Endothelial cell of umbilical vein (primary cell): Measurements from ENCODE around the gene CEP104. TPM values are rescaled to one million over a fixed set of nuclear protein-coding genes. Genes with fewer than 3 reads are reported as not detected.
A peak's percentile ranks its signal among the peaks of the same experiment; 100 is the strongest.

ENCODE experiments used
- BruUV-seq: library from RNA; stranded (reverse); fragments of 400-500 nt; replicated peaks from 2 replicates; lab custom pipeline; 2021; lab: Mats Ljungman, UMichigan
- CTCF ChIA-PET: fragments of 300-600, 350-600 bp; sonication (Branson Sonifier 250); formaldehyde crosslinking; loops from one replicate; lab custom pipeline; 2021; ENCODE audit warnings: antibody characterized with exemption, inconsistent platforms; lab: Charles Lee
- POLR2A ChIA-PET: fragments of 300-600, 350-600 bp; sonication (Branson Sonifier 250); formaldehyde crosslinking; loops from one replicate; lab custom pipeline; 2021; ENCODE audit warnings: antibody characterized with exemption, inconsistent platforms; lab: Charles Lee
- DNase-seq: peaks from one replicate; pipeline ENCODE4 v3.0.0-alpha.2; 2011; ENCODE audit warnings: low read depth, low spot score
- FAIRE-seq: peaks from 2 replicates; lab custom pipeline; 2011; peaks lifted over from hg19 to GRCh38; lab: Jason Lieb, UNC
- H2AFZ ChIP-seq: 2 replicates; pipeline ENCODE4 v1.6.0; 2012; ENCODE audit warnings: low read depth, low read length, control low read depth, inconsistent platforms
- H3K27ac ChIP-seq: 2 replicates; pipeline ENCODE4 v1.5.1; 2011; ENCODE audit warnings: low read depth, mild to moderate bottlenecking, control low read depth, low read length, moderate library complexity; ENCODE audit not compliant: insufficient read depth
- H3K27me3 ChIP-seq, 2 experiments: 2 replicates each; pipeline versions ENCODE4 v1.6.0 to v1.6.1; 2011; ENCODE audit warnings: low read length in 2 of 2, mixed read lengths in 1 of 2; ENCODE audit not compliant: control insufficient read depth in 2 of 2, insufficient read depth in 2 of 2
- H3K36me3 ChIP-seq, 2 experiments: 2 replicates in 1 of 2; 3 replicates in 1 of 2; pipeline ENCODE4 v1.5.1; 2011; ENCODE audit warnings: low read length in 2 of 2, mild to moderate bottlenecking in 1 of 2, moderate library complexity in 1 of 2; ENCODE audit not compliant: control insufficient read depth in 2 of 2, insufficient read depth in 2 of 2; ENCODE audit errors: extremely low read depth in 1 of 2
- H3K4me1 ChIP-seq: 3 replicates; pipeline ENCODE4 v1.5.1; 2011; ENCODE audit warnings: mild to moderate bottlenecking, low read length; ENCODE audit not compliant: control insufficient read depth, insufficient read depth; ENCODE audit errors: extremely low read depth
- H3K4me2 ChIP-seq: 2 replicates; pipeline ENCODE4 v1.6.1; 2011; ENCODE audit warnings: low read length, control low read depth, mixed read lengths; ENCODE audit not compliant: insufficient read depth
- H3K4me3 ChIP-seq, 3 experiments: fragments of 200-600 bp in 1 of 3; sonication (generic), shearing (Covaris generic) in 1 of 3; replicated peaks in 1 of 3; 2 replicates each; pipeline ENCODE4 v1.5.1; 2011 to 2016; ENCODE audit warnings: control low read depth in 3 of 3, low read length in 3 of 3, mild to moderate bottlenecking in 2 of 3, inconsistent platforms in 1 of 3, low read depth in 1 of 3, moderate library complexity in 1 of 3; ENCODE audit not compliant: insufficient read depth in 1 of 3
- H3K79me2 ChIP-seq: 2 replicates; pipeline ENCODE4 v1.6.0; 2012; ENCODE audit warnings: low read length, inconsistent platforms; ENCODE audit not compliant: control insufficient read depth, insufficient read depth
- H3K9ac ChIP-seq: replicated peaks from 2 replicates; pipeline ENCODE3; 2011; ENCODE audit warnings: low read length, control low read depth; ENCODE audit not compliant: insufficient read depth; ENCODE audit errors: extremely low read depth
- H3K9me1 ChIP-seq: replicated peaks from 3 replicates; pipeline ENCODE4 v1.6.0; 2011; ENCODE audit warnings: mild to moderate bottlenecking, low read length; ENCODE audit not compliant: control insufficient read depth, insufficient read depth; ENCODE audit errors: extremely low read depth
- H3K9me3 ChIP-seq: replicated peaks from 2 replicates; pipeline ENCODE4 v1.5.1; 2012; ENCODE audit warnings: low read length, inconsistent platforms; ENCODE audit not compliant: control insufficient read depth, insufficient read depth
- H4K20me1 ChIP-seq: replicated peaks from 2 replicates; pipeline ENCODE3; 2011; ENCODE audit warnings: mild to moderate bottlenecking, low read length; ENCODE audit not compliant: control insufficient read depth, insufficient read depth; ENCODE audit errors: extremely low read depth
- EZH2 ChIP-seq: IDR thresholded peaks from 2 replicates; pipeline ENCODE4 v1.6.1; 2012; ENCODE audit warnings: borderline replicate concordance, low read depth, mild to moderate bottlenecking, moderate library complexity, low read length, inconsistent platforms; ENCODE audit not compliant: severe bottlenecking
- FOS ChIP-seq: IDR thresholded peaks from 2 replicates; pipeline ENCODE4 v1.6.1; 2011; ENCODE audit warnings: mild to moderate bottlenecking, low read length, moderate library complexity, borderline replicate concordance; ENCODE audit not compliant: insufficient read depth
- GATA2 ChIP-seq: IDR thresholded peaks from 2 replicates; pipeline ENCODE4 v1.7.0; 2011; ENCODE audit warnings: low read depth, mild to moderate bottlenecking, moderate library complexity, mixed read lengths, low read length; ENCODE audit not compliant: insufficient read length, insufficient read depth
- JUN ChIP-seq: IDR thresholded peaks from 2 replicates; pipeline ENCODE4 v1.6.1; 2011; ENCODE audit warnings: borderline replicate concordance, low read depth; ENCODE audit not compliant: insufficient read length, insufficient read depth
- MYC ChIP-seq: IDR thresholded peaks from one replicate; pipeline ENCODE4 v1.6.1; 2011; ENCODE audit warnings: mild to moderate bottlenecking, low read depth, low read length
- POLR2A ChIP-seq: IDR thresholded peaks from 2 replicates; pipeline ENCODE4 v1.6.1; 2012; ENCODE audit warnings: low read depth, mild to moderate bottlenecking, control low read depth, low read length
- POLR2AphosphoS5 ChIP-seq: IDR thresholded peaks from 2 replicates; pipeline ENCODE4 v1.6.1; 2012; ENCODE audit warnings: low read depth, mild to moderate bottlenecking, control low read depth, low read length, moderate library complexity; ENCODE audit not compliant: insufficient read depth
- dilution Hi-C: fragments of 300-500 bp; cut with MboI; formaldehyde crosslinking; loops from one replicate; pipeline ENCODE4 v1.15.0; 2019; ENCODE audit warnings: low sequenced_read_pairs; ENCODE audit not compliant: extremely low pct_ligation_motif_present
- intact Hi-C: fragments of 100-400 bp; cut with micrococcal nuclease; formaldehyde crosslinking; loops from one replicate; pipeline ENCODE4 v1.10.0; 2022
- polyA plus RNA-seq, 4 experiments: library from polyadenylated mRNA; depleted of rRNA in 3 of 4; stranded (reverse) in 3 of 4; unstranded in 1 of 4; fragments of >200 nt; gene quantifications; 2 replicates each; pipeline versions ENCODE4 v1.2.1 to v1.2.3, GENCODE V29; 2011 to 2012; ENCODE audit warnings: missing spikeins in 1 of 4
- total RNA-seq: library from RNA; stranded (reverse); gene quantifications from 2 replicates; pipeline ENCODE4 v1.2.3, GENCODE V29; 2021
- TF ChIP-seq, protein P1 (sequence below), 2 donors: IDR thresholded peaks; 1 replicate in 1 of 2; 2 replicates in 1 of 2; pipeline ENCODE4 v1.5.1; 2011; ENCODE audit warnings: low read length in 2 of 2, mild to moderate bottlenecking in 2 of 2, moderate library complexity in 2 of 2, control low read depth in 1 of 2, inconsistent platforms in 1 of 2, low read depth in 1 of 2; ENCODE audit not compliant: insufficient read depth in 1 of 2; ENCODE audit errors: extremely low read depth in 1 of 2
- TF ChIP-seq, protein P2 (sequence below): IDR thresholded peaks from 2 replicates; pipeline ENCODE4 v1.6.1; 2011; ENCODE audit not compliant: insufficient read depth, insufficient read length

Gene CEP104
- total and polyA plus RNA-seq, 2 donors (not counting 3 experiments of a cell fraction or from before 2014, with no cell fraction given), result 12.4 to 43.0 TPM

DNA sequence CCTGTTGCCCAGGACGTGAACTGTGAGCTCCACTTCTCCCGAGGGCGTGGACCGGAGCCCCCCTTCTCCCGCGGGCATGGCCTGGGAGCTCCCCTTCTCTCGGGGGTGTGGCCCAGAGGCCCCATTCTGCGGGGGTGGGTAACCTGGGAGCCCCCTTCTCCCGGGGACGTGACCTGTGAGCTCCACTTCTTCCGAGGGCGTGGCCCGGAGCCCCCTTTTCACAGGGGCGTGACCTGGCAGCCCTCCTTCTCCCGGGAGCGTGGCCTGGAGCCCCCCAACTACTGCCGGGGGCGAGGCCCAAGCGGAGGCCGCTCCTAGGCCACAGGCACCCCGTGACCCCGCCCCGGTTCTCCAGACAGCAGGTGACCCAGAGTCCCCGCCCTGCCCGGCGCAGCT, 42.7 kb upstream of the CEP104 start:
- peak overlapping the region; percentile 88 for H3K9ac ChIP-seq
- peak overlapping the region; percentile 62 to 78 (median 77) for H3K4me3 ChIP-seq
- H3K36me3 ChIP-seq, result peaks cover 0 to 2% of the 10 kb centered on the region in 2 experiments
- POLR2A ChIA-PET, result no interaction called here
- DNase-seq (peak; percentile 12), FAIRE-seq (no peak)
- no peak for TF ChIP-seq FOS
- TF ChIP-seq, protein P1, sequence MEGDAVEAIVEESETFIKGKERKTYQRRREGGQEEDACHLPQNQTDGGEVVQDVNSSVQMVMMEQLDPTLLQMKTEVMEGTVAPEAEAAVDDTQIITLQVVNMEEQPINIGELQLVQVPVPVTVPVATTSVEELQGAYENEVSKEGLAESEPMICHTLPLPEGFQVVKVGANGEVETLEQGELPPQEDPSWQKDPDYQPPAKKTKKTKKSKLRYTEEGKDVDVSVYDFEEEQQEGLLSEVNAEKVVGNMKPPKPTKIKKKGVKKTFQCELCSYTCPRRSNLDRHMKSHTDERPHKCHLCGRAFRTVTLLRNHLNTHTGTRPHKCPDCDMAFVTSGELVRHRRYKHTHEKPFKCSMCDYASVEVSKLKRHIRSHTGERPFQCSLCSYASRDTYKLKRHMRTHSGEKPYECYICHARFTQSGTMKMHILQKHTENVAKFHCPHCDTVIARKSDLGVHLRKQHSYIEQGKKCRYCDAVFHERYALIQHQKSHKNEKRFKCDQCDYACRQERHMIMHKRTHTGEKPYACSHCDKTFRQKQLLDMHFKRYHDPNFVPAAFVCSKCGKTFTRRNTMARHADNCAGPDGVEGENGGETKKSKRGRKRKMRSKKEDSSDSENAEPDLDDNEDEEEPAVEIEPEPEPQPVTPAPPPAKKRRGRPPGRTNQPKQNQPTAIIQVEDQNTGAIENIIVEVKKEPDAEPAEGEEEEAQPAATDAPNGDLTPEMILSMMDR (IDR thresholded peaks at IDR 0.05; ENCODE audit: extremely low read depth in 1 of 2, insufficient read depth in 1 of 2, low read depth in 1 of 2, low read length in 2 of 2), result peak in 1 of 2 donors; percentile 10
- H3K9me3 ChIP-seq, result no peaks in the 10 kb centered on the region
- peaks cover 52% of the 10 kb centered on the region for H3K79me2 ChIP-seq
- CTCF ChIA-PET, result interaction anchor here (0.6 to 1.5 kb wide), 4 partner anchors 14 to 104 kb away, joined by 3 to 9 read pairs (median 3); partner anchors contain the start of genes CEP104, DFFB and LRRC47
- H3K27me3 ChIP-seq, result no peaks in the 10 kb centered on the region
- intact Hi-C loops (loop anchor here (1.0 to 5.0 kb wide), 6 partner anchors 42 to 1373 kb away; partner anchors contain the start of genes CEP104, DFFB, LRRC47 and PANK4), dilution Hi-C loops (no loop called here)
- peak overlapping the region; percentile 85 for H3K27ac ChIP-seq
- no peaks in the 10 kb centered on the region for H3K9me1 ChIP-seq
- H3K4me1 ChIP-seq, result peaks cover 12% of the 10 kb centered on the region
- peak overlapping the region; percentile 86 for H2AFZ ChIP-seq
- H3K4me2 ChIP-seq, result peak overlapping the region; percentile 82
- no peaks in the 10 kb centered on the region for H4K20me1 ChIP-seq
- no TSS peak for BruUV-seq

DNA sequence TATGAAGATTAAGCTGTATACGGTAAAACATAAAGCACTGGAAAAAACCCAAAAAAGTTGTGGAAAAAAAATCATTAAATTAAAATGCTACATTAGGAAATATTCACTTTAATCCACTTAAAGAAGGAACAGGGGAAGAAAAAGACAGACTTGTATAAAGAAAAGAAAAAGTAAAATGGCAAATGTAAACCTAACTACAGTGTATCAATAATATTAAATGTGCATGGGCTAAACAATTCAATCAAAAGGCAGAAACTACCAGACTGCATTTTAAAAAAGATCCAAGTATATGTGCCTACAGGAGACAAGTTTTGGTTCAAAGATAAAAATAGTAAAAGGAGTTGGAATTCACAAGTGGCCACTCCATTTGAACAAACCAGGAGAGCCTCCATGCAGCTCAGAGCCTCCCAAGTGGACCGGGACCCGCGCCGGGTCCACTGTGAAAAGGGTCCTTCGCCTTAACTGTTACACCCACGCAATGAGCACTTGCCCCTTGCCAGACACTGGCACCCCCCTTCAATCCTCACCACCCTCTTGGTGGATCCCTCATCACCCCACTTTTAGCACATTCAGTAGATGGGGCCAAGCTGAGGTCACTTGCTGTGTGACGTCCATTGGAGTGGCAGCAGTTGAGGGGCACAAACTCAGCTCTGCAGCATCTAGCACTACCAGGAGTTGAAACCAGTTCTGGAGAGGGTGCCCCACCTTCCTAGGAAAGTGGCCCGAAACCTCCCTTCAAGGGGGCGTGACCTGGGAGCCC, 42.2 kb upstream of the CEP104 start:
- DNase-seq (no peak), FAIRE-seq (no peak)
- H3K9me1 ChIP-seq, result no peaks in the 10 kb centered on the region
- POLR2A ChIA-PET, result no interaction called here
- no TSS peak for BruUV-seq
- CTCF ChIA-PET, result interaction anchor here (0.6 to 1.5 kb wide), 4 partner anchors 15 to 103 kb away, joined by 3 to 9 read pairs (median 3); partner anchors contain the start of genes CEP104, DFFB and LRRC47
- H3K36me3 ChIP-seq, result peaks cover 0 to 2% of the 10 kb centered on the region in 2 experiments
- peak overlapping the region; percentile 82 for H3K4me2 ChIP-seq
- peak overlapping the region; percentile 62 to 78 (median 77) for H3K4me3 ChIP-seq
- no peaks in the 10 kb centered on the region for H4K20me1 ChIP-seq
- peaks cover 55% of the 10 kb centered on the region for H3K79me2 ChIP-seq
- intact Hi-C loops (no loop called here), dilution Hi-C loops (no loop called here)
- no peak for TF ChIP-seq MYC
- no peak for TF ChIP-seq EZH2
- TF ChIP-seq, protein P2, sequence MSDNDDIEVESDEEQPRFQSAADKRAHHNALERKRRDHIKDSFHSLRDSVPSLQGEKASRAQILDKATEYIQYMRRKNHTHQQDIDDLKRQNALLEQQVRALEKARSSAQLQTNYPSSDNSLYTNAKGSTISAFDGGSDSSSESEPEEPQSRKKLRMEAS, result no peak
- TF ChIP-seq GATA2, result no peak
- no peak for TF ChIP-seq JUN
- no peak for TF ChIP-seq POLR2A
- TF ChIP-seq, protein P1 (IDR thresholded peaks at IDR 0.05; ENCODE audit: extremely low read depth in 1 of 2, insufficient read depth in 1 of 2, low read depth in 1 of 2, low read length in 2 of 2), result no peak
- no peak for TF ChIP-seq FOS
- TF ChIP-seq POLR2AphosphoS5, result no peak
- H3K9me3 ChIP-seq, result no peaks in the 10 kb centered on the region
- H3K27me3 ChIP-seq, result no peaks in the 10 kb centered on the region
- peak overlapping the region; percentile 85 for H3K27ac ChIP-seq
- H3K9ac ChIP-seq, result peak overlapping the region; percentile 88
- peaks cover 12% of the 10 kb centered on the region for H3K4me1 ChIP-seq
- H2AFZ ChIP-seq, result peak overlapping the region; percentile 86
